ENCODE data around the gene PTCH1.

The PTCH1 gene

GRCh38 chr9:95460518-95461164 lies 56.1 kb downstream of the PTCH1 start (continued):
- TF ChIP-seq ZNF610 (tag by site-specific recombination; IDR thresholded peaks at IDR 0.05; ENCODE audit: borderline replicate concordance) = no peak

DNA sequence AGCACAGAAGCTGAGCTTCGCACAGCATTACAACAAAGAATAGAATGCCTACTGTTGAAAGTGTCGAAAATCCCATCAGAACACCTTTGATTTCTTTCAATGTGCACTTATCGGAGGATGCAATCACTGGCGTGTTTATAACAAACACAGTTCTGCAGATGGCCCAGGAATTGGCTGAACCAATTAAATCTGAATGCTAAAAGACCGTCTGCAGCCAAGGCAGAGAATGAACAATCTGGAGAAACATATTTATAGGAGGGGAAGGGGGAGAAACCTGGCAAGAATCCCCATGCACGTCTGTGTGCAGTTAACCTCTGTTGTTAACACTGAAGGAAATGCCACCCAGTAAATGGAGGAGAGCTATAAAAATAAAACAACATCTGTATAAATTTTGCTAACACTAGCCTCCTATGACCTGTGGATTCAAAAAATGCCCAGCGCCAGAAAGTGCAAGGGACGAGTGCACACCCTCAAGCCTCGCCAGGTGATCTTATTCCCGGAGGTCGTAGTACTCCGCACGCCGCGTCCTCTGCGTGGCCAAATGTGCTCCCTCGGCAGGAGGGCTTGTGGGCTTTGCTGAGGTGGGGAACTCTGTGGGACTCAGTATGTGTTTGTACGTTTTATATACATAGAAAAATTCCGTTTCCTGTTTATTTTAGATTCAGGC lies 56.8 kb downstream of the PTCH1 start:
- Histone ChIP-seq H3K4me3 (ENCODE audit: low read depth, low read length) (no peak overlapping the region), H3K36me3 (ENCODE audit: control insufficient read depth in 2 of 2, insufficient read depth in 1 of 2, low read length in 2 of 2) (peaks cover 4 to 86% of the 10 kb centered on the region in 2 experiments; a peak in 1 of 3 replicates), H3K9me3 (ENCODE audit: control insufficient read depth, insufficient read depth, low read depth, low read length) (no peaks in the 10 kb centered on the region), H3K27ac (ENCODE audit: extremely low read depth, low read depth, low read length) (peak overlapping the region; percentile 54; the same call in 1 of the 2 replicates), H3K4me1 (ENCODE audit: control insufficient read depth, insufficient read depth, low read length) (peaks cover 21% of the 10 kb centered on the region)
- ChIA-PET POLR2A (no interaction called here), CTCF (interaction anchor here (0.5 kb wide), 1 partner anchor 109 kb away, joined by 3 read pairs; no protein-coding TSS in a partner anchor)
- no peak for TF ChIP-seq ZXDB (tag by site-specific recombination; IDR thresholded peaks at IDR 0.05)
- TF ChIP-seq ZNF654 (tag by site-specific recombination; IDR thresholded peaks at IDR 0.05; ENCODE audit: low read depth) = no peak
- TF ChIP-seq FEZF1 (tag by site-specific recombination; IDR thresholded peaks at IDR 0.05) = peak; percentile 58; the same call in 1 of the 2 replicates

DNA sequence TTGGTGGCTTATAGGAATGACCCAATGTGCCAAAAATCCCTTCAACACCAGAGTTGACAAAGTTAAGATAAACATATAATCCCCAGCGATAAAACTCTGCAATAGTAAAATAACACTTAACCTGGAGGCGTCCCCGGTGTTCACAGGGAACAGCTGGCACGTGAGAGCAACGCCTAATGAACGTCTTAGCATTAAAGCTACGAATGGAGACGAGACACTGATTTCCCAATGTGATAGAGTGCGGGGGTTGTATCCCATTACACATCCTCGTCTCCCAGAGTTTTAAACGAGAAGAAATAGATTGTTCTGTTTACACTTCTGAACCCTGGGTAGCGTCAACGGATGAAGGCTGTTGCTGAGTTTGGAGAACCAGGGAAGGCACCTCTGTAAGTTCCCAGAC lies 57.6 kb downstream of the PTCH1 start:
- TF ChIP-seq ZNF223 (tag by site-specific recombination; IDR thresholded peaks at IDR 0.05) = no peak
- no peak for TF ChIP-seq ZFP69B (tag by site-specific recombination; IDR thresholded peaks at IDR 0.05)
- no peak for TF ChIP-seq ZFHX2 (tag by site-specific recombination; conservative IDR thresholded peaks at IDR 0.05)
- no peak for TF ChIP-seq ZSCAN16 (tag by site-specific recombination; IDR thresholded peaks at IDR 0.05)
- no peak for TF ChIP-seq ZBTB21 (tag by site-specific recombination; IDR thresholded peaks at IDR 0.05)
- TF ChIP-seq TSHZ1 (tag by site-specific recombination; IDR thresholded peaks at IDR 0.05; ENCODE audit: borderline replicate concordance) = no peak
- TF ChIP-seq ZNF140 (tag by site-specific recombination; IDR thresholded peaks at IDR 0.05) = no peak
- no peak for TF ChIP-seq MZF1 (tag by site-specific recombination; IDR thresholded peaks at IDR 0.05; ENCODE audit: borderline replicate concordance)
- no peak for TF ChIP-seq SETDB1 (IDR thresholded peaks at IDR 0.05; ENCODE audit: insufficient read length, low read length)
- TF ChIP-seq ZNF707 (tag by site-specific recombination; IDR thresholded peaks at IDR 0.05) = no peak
- no peak for TF ChIP-seq ZBTB49 (tag by site-specific recombination; IDR thresholded peaks at IDR 0.05; ENCODE audit: low read depth)
- no peak for TF ChIP-seq ZNF211 (tag by site-specific recombination; IDR thresholded peaks at IDR 0.05; ENCODE audit: low read depth)
- no peak for TF ChIP-seq PRDM10 (tag by site-specific recombination; IDR thresholded peaks at IDR 0.05)
- TF ChIP-seq OVOL3 (tag by site-specific recombination; IDR thresholded peaks at IDR 0.05) = no peak
- no peak for TF ChIP-seq RBAK (tag by site-specific recombination; IDR thresholded peaks at IDR 0.05)
- TF ChIP-seq BCL11A (tag by site-specific recombination; IDR thresholded peaks at IDR 0.05; ENCODE audit: low read depth) = no peak
- peaks cover 21% of the 10 kb centered on the region for H3K4me1 ChIP-seq (ENCODE audit: control insufficient read depth, insufficient read depth, low read length)

More for the DNA sequence above, 57.6 kb downstream of the PTCH1 start:
- ChIA-PET POLR2A (no interaction called here), CTCF (no interaction called here)
- H3K27ac ChIP-seq (ENCODE audit: extremely low read depth, low read depth, low read length) = peak overlapping the region; percentile 54
- H3K9me3 ChIP-seq (ENCODE audit: control insufficient read depth, insufficient read depth, low read depth, low read length) = no peaks in the 10 kb centered on the region
- peaks cover 4 to 86% of the 10 kb centered on the region in 2 experiments; a peak in 1 of 3 replicates for H3K36me3 ChIP-seq (ENCODE audit: control insufficient read depth in 2 of 2, insufficient read depth in 1 of 2, low read length in 2 of 2)
- H3K4me3 ChIP-seq (ENCODE audit: low read depth, low read length) = no peak overlapping the region

Data from HEK293 (cell line).